ENCODE data around the gene ARHGAP32. TPM values are rescaled to one million over a fixed set of nuclear protein-coding genes. Genes with fewer than 3 reads are reported as not detected.
A peak's percentile ranks its signal among the peaks of the same experiment; 100 is the strongest.

ARHGAP32 gene
- total and polyA plus RNA-seq, 8 donors = 15.2 to 19.8 (median 17.1) TPM

DNA sequence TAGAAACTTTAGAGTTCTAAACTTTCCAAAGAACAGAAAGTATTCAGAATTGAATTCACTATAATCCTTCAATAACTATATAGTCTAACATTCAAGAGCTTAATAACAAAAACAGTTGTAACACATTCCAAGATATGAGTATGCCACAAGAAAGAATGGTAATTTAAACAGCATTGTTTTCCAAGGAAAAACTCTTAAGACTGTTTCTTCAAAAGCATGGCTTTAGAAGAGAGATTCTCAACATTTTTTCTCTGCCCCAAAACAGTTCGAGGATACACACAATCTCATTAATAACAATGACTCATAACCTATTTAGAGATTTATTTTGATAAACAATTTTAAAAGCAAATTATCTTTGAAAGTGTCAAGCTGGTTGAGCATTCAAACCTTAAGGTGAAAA lies 16.7 kb upstream of the ARHGAP32 start:
- DNase-seq (no peak), ATAC-seq (no peak)
- no peak overlapping the region for H3K4me3 ChIP-seq
- TF ChIP-seq CTCF (IDR thresholded peaks at IDR 0.05) = no peak
- H3K27ac ChIP-seq = no peak overlapping the region
- H3K4me1 ChIP-seq = no peaks in the 10 kb centered on the region
- H3K9me3 ChIP-seq = no peaks in the 10 kb centered on the region
- intact Hi-C loops (cut with DNase I) = no loop called here
- H3K36me3 ChIP-seq = no peaks in the 10 kb centered on the region
- no peaks in the 10 kb centered on the region for H3K27me3 ChIP-seq

DNA sequence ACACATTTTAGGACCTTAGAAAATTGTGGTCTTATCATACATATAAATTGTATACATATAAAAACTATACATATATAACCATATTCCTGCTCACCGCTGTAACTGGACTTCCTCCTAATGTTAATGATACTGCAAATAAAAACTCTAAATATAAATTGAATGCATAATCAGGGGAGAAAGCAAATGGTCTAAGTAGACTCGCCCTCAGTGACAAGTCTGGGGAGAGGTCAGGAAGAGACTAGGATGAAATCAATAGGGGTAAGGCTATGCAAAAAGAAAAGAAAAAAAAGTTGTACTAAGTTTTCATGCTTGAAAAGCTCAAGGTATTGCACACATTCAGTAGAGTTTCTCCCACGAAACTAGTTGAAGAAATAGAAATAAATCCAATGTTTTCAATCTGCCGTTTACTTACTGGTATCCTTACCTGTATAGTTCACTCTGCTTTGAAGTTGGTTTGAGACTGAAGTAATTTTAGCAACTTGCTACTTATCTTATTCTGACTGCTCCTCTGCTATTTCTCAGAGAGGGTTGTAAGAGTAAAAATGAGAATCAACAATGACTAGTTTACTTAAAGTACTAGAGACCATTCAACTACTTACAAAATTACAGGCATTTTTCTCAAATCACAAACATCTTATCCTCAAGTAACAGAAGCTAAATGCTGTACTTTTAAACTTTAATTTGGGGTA lies 12.2 kb upstream of the ARHGAP32 start:
- no peak overlapping the region for H3K27ac ChIP-seq
- H3K9me3 ChIP-seq = peaks cover 0 to 7% of the 10 kb centered on the region in 2 donors
- intact Hi-C loops (cut with DNase I) = no loop called here
- ATAC-seq (no peak), DNase-seq (no peak)
- H3K4me1 ChIP-seq = no peaks in the 10 kb centered on the region
- no peak overlapping the region for H3K4me3 ChIP-seq
- no peak for TF ChIP-seq CTCF (IDR thresholded peaks at IDR 0.05)
- H3K36me3 ChIP-seq = no peaks in the 10 kb centered on the region
- H3K27me3 ChIP-seq = no peaks in the 10 kb centered on the region

DNA sequence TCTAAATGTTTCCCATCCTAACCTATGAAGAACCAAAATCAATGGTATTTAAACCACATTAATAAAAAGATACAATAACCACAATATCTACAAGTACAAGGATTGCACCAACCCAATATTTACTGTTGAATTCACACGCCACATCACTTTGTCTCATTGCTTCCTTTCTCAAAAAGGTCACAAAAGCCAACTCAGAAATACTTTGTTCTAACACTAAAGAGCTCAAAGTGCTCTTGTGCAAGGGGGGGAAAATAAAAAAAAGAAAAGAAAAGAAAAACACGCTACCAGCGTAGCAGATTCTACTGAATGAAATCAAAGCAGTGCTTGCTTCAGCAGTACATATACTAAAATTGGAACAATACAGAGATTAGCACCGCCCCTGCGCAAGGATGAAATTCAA lies 10.5 kb upstream of the ARHGAP32 start:
- Histone ChIP-seq H3K27me3 (no peaks in the 10 kb centered on the region), H3K9me3 (peaks cover 0 to 7% of the 10 kb centered on the region in 2 donors), H3K36me3 (no peaks in the 10 kb centered on the region), H3K27ac (no peak overlapping the region), H3K4me3 (no peak overlapping the region), H3K4me1 (no peaks in the 10 kb centered on the region)
- no peak for DNase-seq
- ATAC-seq = no peak
- intact Hi-C loops (cut with DNase I) = no loop called here
- TF ChIP-seq CTCF (IDR thresholded peaks at IDR 0.05) = no peak

DNA sequence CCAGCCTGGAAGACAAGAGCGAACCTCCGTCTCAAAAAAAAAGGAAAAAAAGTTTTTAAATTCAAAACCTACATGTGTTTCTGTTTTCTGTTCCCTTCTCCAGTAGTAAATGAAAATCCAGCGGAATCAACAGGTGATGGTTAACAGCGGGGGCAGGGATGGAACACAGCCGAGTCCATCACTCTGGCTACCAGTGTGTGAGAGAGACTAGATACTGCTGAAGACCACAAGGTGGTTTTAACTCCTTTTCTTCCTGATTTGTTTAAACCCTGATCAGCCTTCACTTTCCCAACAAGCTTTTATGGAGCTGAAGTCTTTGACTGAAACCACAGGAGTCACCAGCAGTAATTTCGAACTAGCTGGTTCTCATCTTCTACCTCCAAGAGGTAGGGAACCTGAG lies 3.6 kb upstream of the ARHGAP32 start:
- no peak for ATAC-seq
- no peak for DNase-seq
- Histone ChIP-seq H3K27me3 (no peaks in the 10 kb centered on the region), H3K27ac (no peak overlapping the region), H3K4me1 (peaks cover 0 to 7% of the 10 kb centered on the region in 2 donors), H3K4me3 (no peak overlapping the region), H3K9me3 (peaks cover 0 to 7% of the 10 kb centered on the region in 2 donors), H3K36me3 (no peaks in the 10 kb centered on the region)
- intact Hi-C loops (cut with DNase I) = no loop called here
- no peak for TF ChIP-seq CTCF (IDR thresholded peaks at IDR 0.05)

DNA sequence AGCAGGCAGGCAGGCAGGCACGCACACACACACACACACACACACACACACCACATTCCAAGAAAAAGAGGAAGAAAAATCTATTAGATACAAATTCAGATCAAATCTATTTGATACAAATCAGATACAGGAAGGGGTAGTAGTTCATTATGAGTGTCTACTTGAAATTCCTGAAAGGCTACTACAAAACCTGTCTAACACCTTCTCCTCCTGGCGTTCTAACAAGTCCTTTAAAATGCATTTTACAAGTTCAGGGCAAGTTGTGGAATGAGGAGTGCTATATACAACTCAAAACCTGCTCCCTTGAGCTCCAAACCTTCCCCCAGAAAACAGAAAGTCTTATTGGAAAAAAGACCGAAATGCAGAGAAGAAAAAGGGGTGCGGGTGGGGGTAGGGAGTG lies 476 bp downstream of the ARHGAP32 start:
- peak; percentile 90 for ATAC-seq
- Histone ChIP-seq H3K27ac (peak overlapping the region in 1 of 2 donors; percentile 40), H3K27me3 (no peaks in the 10 kb centered on the region), H3K4me1 (peaks cover 0 to 14% of the 10 kb centered on the region in 2 donors), H3K4me3 (no peak overlapping the region), H3K9me3 (no peaks in the 10 kb centered on the region), H3K36me3 (no peaks in the 10 kb centered on the region)
- no peak for TF ChIP-seq CTCF (IDR thresholded peaks at IDR 0.05)
- DNase-seq = peak in 2 of 4 donors; percentile 11 to 44
- intact Hi-C loops (cut with DNase I) = no loop called here
